ENCODE data around the gene DGCR6L. TPM values are rescaled to one million over a fixed set of nuclear protein-coding genes. Genes with fewer than 3 reads are reported as not detected.
"Not testable (repeated sequence)": the region's sequence is repeated elsewhere in the genome, so short reads cannot be mapped to it uniquely, and the experiment has no call there.

The DGCR6L gene
- total and polyA plus RNA-seq, 10 of the 15 experiments (the other 5 are each of a cell fraction or from before 2014, with no cell fraction given): 1.6 to 62.8 (median 22.6) TPM

- TF ChIP-seq, protein P1, sequence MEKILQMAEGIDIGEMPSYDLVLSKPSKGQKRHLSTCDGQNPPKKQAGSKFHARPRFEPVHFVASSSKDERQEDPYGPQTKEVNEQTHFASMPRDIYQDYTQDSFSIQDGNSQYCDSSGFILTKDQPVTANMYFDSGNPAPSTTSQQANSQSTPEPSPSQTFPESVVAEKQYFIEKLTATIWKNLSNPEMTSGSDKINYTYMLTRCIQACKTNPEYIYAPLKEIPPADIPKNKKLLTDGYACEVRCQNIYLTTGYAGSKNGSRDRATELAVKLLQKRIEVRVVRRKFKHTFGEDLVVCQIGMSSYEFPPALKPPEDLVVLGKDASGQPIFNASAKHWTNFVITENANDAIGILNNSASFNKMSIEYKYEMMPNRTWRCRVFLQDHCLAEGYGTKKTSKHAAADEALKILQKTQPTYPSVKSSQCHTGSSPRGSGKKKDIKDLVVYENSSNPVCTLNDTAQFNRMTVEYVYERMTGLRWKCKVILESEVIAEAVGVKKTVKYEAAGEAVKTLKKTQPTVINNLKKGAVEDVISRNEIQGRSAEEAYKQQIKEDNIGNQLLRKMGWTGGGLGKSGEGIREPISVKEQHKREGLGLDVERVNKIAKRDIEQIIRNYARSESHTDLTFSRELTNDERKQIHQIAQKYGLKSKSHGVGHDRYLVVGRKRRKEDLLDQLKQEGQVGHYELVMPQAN (conservative IDR thresholded peaks at IDR 0.05): no peak
- no peak for TF ChIP-seq RAD21 (IDR thresholded peaks at IDR 0.05; ENCODE audit: insufficient read depth, low read depth, low read length)
- no peak for TF ChIP-seq ZNF384 (IDR thresholded peaks at IDR 0.05; ENCODE audit: borderline replicate concordance, low read depth, low read length)
- TF ChIP-seq FOXK2 (IDR thresholded peaks at IDR 0.05): no peak
- no peak for TF ChIP-seq GATAD2B (conservative IDR thresholded peaks at IDR 0.05; ENCODE audit: low read depth)
- no peak for TF ChIP-seq PAX5 (IDR thresholded peaks at IDR 0.05; ENCODE audit: borderline replicate concordance, low read depth, low read length)
- TF ChIP-seq PML (IDR thresholded peaks at IDR 0.05; ENCODE audit: low read length): no peak
- no peak for TF ChIP-seq SMAD1 (IDR thresholded peaks at IDR 0.05; ENCODE audit: low read depth, partially characterized antibody)
- TF ChIP-seq EZH2 (IDR thresholded peaks at IDR 0.05; ENCODE audit: borderline replicate concordance, control insufficient read depth, low read depth, low read length): no peak
- no peak for TF ChIP-seq TCF12 (IDR thresholded peaks at IDR 0.05; ENCODE audit: low read depth, low read length)
- no peak for TF ChIP-seq RB1 (IDR thresholded peaks at IDR 0.05; ENCODE audit: borderline replicate concordance)
- TF ChIP-seq ASH2L (IDR thresholded peaks at IDR 0.05; ENCODE audit: borderline replicate concordance, low read depth): no peak
- no peak for TF ChIP-seq TAF1 (IDR thresholded peaks at IDR 0.05; ENCODE audit: borderline replicate concordance, low read depth, low read length)
- no peak for TF ChIP-seq ATF7 (IDR thresholded peaks at IDR 0.05; ENCODE audit: low read depth)
- TF ChIP-seq, protein P2, sequence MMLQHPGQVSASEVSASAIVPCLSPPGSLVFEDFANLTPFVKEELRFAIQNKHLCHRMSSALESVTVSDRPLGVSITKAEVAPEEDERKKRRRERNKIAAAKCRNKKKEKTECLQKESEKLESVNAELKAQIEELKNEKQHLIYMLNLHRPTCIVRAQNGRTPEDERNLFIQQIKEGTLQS (IDR thresholded peaks at IDR 0.05; ENCODE audit: borderline replicate concordance, extremely low read depth, low read depth, low read length): no peak
Measured at GRCh38 chr22:20271114-20271994, 48.5 kb downstream of the DGCR6L start (continued).

- 35% methylated on average over 22 of the region's 23 CpGs for WGBS (ENCODE audit: insufficient coverage, insufficient replicate concordance, low lambda C conversion rate, missing lambda C conversion rate)
- DNase-seq (ENCODE audit: low read depth, low spot score); H3K4me1 ChIP-seq (ENCODE audit: control insufficient read depth, insufficient read depth, low read length); FAIRE-seq; H2AFZ ChIP-seq (ENCODE audit: control insufficient read depth, low read depth, low read length); H3K36me3 ChIP-seq (ENCODE audit: control insufficient read depth in 2 of 2, insufficient read depth in 2 of 2, low read length in 1 of 2); H3K4me3 ChIP-seq; H3K9ac ChIP-seq (ENCODE audit: control insufficient read depth, insufficient read depth, low read length); H3K79me2 ChIP-seq (ENCODE audit: control insufficient read depth, insufficient read depth, low read length); H4K20me1 ChIP-seq (ENCODE audit: control insufficient read depth, insufficient read depth); H3K27ac ChIP-seq (ENCODE audit: control insufficient read depth, insufficient read depth); H3K4me2 ChIP-seq (ENCODE audit: control insufficient read depth, insufficient read depth); intact Hi-C loops (cut with micrococcal nuclease; ENCODE audit: unreplicated experiment); in situ Hi-C loops (cut with MboI); SMC1A ChIA-PET (ENCODE audit: uncharacterized antibody, unreplicated experiment); H3K27me3 ChIP-seq (replicated peaks in 1 of 2; ENCODE audit: control insufficient read depth in 2 of 2, insufficient read depth in 2 of 2, low read length in 1 of 2); BruUV-seq (replicated peaks); CTCF ChIA-PET; POLR2A ChIA-PET; ATAC-seq; H3K9me3 ChIP-seq (replicated peaks; ENCODE audit: control insufficient read depth, insufficient read depth, low read length): not testable (repeated sequence)
- RAD21 ChIA-PET (ENCODE audit: unreplicated experiment): interaction anchor here (1.0 kb wide), 1 partner anchor 1303 kb away, joined by 4 read pairs; no protein-coding TSS in a partner anchor
Measured at GRCh38 chr22:20270190-20271113, 49.4 kb downstream of the DGCR6L start.

Data from GM12878 (cell line).